GM18526 (cell line): ENCODE results near the gene C2orf76.

Source experiments
- POLR2A ChIP-seq: IDR thresholded peaks from 3 replicates; pipeline ENCODE4 v1.6.1; 2011; ENCODE audit not compliant: insufficient read length; ENCODE audit errors: extremely low read depth

Gene C2orf76

GRCh38 chr2:119292226-119292625 is 74.4 kb downstream of the C2orf76 start:
- no peak for TF ChIP-seq POLR2A

DNA sequence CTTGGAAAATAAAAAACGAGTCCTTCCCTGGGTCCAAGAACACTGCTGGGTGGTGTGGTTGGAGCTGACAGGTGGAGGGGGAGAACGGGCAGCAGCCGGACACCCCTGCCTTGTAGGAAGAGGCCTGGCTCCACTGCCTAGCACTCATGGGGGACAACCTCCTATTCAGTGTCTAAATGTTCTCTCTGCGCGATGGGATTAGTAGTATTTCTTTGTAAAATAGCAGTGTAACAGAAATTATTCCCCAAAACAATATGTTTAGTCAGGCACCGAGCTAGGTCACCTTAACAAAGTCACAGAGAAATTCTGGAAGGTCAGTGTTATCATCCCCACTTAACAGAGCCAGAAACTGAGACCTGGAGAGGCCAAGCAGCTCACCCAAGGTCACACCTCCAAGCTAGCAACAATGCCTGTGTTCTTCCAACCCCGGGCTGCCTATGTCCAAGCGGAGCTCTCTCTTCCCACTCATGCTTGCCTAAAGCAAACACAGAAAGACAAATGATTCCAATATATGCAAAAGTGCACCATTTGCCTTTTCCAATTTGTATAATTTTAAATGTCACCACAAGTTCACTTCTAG is 75.0 kb downstream of the C2orf76 start:
- TF ChIP-seq POLR2A: no peak

GRCh38 chr2:119290859-119291587 is 75.6 kb downstream of the C2orf76 start:
- no peak for TF ChIP-seq POLR2A

DNA sequence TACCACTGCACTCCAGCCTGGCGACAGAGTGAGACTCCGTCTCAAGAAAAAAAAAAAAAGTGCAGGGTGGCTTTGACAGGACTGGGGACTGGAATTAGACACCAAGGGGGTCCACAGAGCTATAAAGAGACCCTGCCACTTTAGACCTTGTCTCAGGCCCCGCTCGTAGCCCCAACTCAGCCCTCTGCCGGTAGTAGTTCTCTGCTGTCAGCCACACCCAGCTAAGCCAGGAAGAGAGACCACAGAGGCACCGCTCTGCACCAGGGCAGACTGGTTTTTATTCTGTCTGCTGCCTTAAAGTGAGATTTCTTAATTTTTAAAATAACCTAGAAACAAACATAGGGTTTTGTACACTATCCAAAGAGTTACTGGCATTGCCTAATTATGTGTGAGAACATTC is 77.0 kb downstream of the C2orf76 start:
- TF ChIP-seq POLR2A: no peak

DNA sequence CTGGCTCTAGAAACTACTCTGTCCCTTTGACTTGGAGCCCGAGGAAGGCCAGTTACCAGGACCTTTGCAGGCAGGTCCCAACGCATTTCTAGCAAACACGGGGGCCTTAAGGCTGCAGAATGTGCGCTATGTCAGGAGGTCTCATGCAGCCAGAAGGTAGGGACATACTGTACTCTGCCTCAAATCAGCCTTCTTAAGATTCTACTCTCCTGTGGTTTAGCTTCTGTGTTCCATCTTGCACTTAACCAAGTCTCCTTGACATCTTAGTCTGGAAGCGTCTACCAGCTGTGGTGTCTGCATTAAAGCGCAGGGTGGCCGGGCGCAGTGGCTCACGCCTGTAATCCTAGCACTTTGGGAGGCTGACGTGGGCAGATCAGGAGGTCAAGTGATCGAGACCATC is 77.5 kb downstream of the C2orf76 start:
- TF ChIP-seq POLR2A: no peak

- TF ChIP-seq POLR2A: no peak
Measured at GRCh38 chr2:119288576-119288975, 78.1 kb downstream of the C2orf76 start.

GRCh38 chr2:119286661-119287060 is 80.0 kb downstream of the C2orf76 start:
- TF ChIP-seq POLR2A: no peak

- TF ChIP-seq POLR2A: no peak
Measured at GRCh38 chr2:119283873-119284331, 82.7 kb downstream of the C2orf76 start.

- TF ChIP-seq POLR2A: no peak
Measured at GRCh38 chr2:119282996-119283511, 83.6 kb downstream of the C2orf76 start.

DNA sequence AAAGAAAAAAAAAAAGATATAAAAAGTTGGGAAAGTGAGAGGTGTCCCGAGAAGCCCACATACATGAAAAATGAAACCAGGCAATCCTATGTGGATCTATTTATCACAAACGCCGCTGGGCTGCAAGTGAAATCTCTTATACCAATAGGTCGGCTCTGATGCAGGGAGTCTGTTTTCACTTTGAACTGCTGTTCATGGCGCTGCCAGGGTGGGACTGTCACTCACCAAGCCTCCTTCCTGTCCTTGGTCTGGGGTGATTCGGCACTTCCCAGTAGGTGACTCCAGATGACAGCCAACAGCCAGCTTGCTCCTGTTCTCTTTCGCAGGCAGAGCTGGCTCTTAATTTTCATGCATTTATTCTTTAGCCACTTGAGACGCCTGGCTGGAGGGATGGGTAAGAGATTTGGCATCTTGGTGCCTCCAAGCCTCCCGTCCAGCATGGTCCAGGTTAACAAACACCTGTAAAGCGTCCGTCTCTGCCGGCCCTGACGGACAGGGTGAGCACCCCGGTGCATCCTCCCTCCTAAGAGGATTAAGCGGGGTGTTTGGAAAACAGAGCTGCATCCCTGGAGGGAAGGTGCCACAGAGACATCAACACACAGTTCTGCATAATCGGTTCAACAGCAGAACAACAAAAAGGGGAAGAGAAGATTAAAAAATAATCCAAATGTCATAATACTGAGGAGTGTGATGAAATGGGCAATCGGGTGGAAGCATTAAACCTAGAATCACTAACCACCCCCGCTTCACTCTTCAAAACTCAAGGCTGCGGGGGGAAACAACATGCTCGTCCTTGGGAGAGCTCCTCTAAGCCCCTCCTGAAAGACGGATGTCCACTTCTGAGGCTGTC is 84.3 kb downstream of the C2orf76 start:
- no peak for TF ChIP-seq POLR2A

DNA sequence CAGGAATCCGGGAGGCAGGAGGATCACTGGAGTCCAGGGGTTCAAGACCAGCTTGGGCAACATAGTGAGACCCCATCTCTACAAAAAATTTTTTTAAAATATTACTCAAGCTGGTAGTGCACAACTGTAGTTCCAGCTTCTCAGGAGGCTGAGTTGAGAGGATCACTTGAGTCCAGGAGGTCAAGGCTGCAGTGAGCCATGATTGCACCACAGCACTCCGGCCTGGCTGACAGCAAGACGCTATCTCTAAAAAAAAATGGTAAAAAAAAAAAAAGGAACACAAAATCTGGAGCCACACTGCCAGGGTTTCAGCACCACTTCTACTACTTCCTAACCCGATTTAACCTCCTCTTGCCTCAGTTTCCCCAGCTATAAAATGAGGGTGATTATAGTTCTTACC is 86.0 kb downstream of the C2orf76 start:
- no peak for TF ChIP-seq POLR2A

- no peak for TF ChIP-seq POLR2A
Measured at GRCh38 chr2:119279666-119280065, 87.0 kb downstream of the C2orf76 start.

GRCh38 chr2:119278946-119279345 is 87.7 kb downstream of the C2orf76 start:
- TF ChIP-seq POLR2A: no peak

GRCh38 chr2:119276864-119277263 is 89.8 kb downstream of the C2orf76 start:
- TF ChIP-seq POLR2A: no peak

DNA sequence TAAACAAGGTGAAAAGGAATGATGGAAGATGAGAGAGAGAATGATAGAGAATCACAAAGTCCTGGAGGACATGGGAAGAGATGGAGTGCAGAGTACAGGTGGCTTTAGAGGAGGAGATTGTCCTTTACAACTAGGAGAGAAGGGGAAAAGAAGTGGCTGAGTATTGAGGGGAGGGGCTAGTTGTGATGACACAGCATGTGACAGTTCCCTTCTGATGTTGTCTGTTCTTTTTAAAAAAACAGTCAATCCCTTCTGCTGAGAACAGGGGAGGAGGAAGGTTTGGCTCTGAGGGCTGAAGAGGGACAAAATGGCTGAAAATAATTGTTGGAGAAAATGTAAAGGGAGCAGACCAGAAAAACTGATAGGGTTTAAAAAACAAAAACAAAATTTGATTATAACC is 99.0 kb downstream of the C2orf76 start:
- no peak for TF ChIP-seq POLR2A
